ENCODE measurements around the gene PCCA. TPM values are rescaled to one million over a fixed set of nuclear protein-coding genes. Genes with fewer than 3 reads are reported as not detected.

PCCA gene
- total RNA-seq, 1 experiment from 2014 or later: 8.9 TPM

- intact Hi-C loops (cut with micrococcal nuclease; ENCODE audit: unreplicated experiment): no loop called here
- Mint-ChIP-seq H3K4me1 (ENCODE audit: low read depth, unreplicated experiment) (no peaks in the 10 kb centered on the region), H3K36me3 (ENCODE audit: insufficient read depth, unreplicated experiment) (no peaks in the 10 kb centered on the region), H3K4me3 (ENCODE audit: low read depth, unreplicated experiment) (no peak overlapping the region), H3K9me3 (ENCODE audit: low read depth, unreplicated experiment) (no peaks in the 10 kb centered on the region), H3K27ac (ENCODE audit: unreplicated experiment) (no peak overlapping the region), H3K27me3 (ENCODE audit: unreplicated experiment) (no peaks in the 10 kb centered on the region)
- no peak for TF ChIP-seq CTCF (IDR thresholded peaks at IDR 0.05; ENCODE audit: unreplicated experiment)
- BruUV-seq (replicated peaks): no TSS peak
- CTCF ChIA-PET: interaction anchor here (0.6 kb wide), 1 partner anchor 92 kb away, joined by 3 read pairs; no protein-coding TSS in a partner anchor
- DNase-seq: no peak
Measured at GRCh38 chr13:100508455-100508854, 419.6 kb downstream of the PCCA start.

- H3K4me3 Mint-ChIP-seq (ENCODE audit: low read depth, unreplicated experiment): no peak overlapping the region
- intact Hi-C loops (cut with micrococcal nuclease; ENCODE audit: unreplicated experiment): no loop called here
- no peaks in the 10 kb centered on the region for H3K27me3 Mint-ChIP-seq (ENCODE audit: unreplicated experiment)
- no peaks in the 10 kb centered on the region for H3K36me3 Mint-ChIP-seq (ENCODE audit: insufficient read depth, unreplicated experiment)
- CTCF ChIA-PET: no interaction called here
- H3K9me3 Mint-ChIP-seq (ENCODE audit: low read depth, unreplicated experiment): no peaks in the 10 kb centered on the region
- no peak for DNase-seq
- H3K27ac Mint-ChIP-seq (ENCODE audit: unreplicated experiment): no peak overlapping the region
- no TSS peak for BruUV-seq (replicated peaks)
- H3K4me1 Mint-ChIP-seq (ENCODE audit: low read depth, unreplicated experiment): no peaks in the 10 kb centered on the region
- no peak for TF ChIP-seq CTCF (IDR thresholded peaks at IDR 0.05; ENCODE audit: unreplicated experiment)
Measured at GRCh38 chr13:100508996-100509395, 420.1 kb downstream of the PCCA start.

- Mint-ChIP-seq H3K4me1 (ENCODE audit: low read depth, unreplicated experiment) (no peaks in the 10 kb centered on the region), H3K27me3 (ENCODE audit: unreplicated experiment) (no peaks in the 10 kb centered on the region), H3K9me3 (ENCODE audit: low read depth, unreplicated experiment) (no peaks in the 10 kb centered on the region), H3K4me3 (ENCODE audit: low read depth, unreplicated experiment) (no peak overlapping the region), H3K27ac (ENCODE audit: unreplicated experiment) (no peak overlapping the region), H3K36me3 (ENCODE audit: insufficient read depth, unreplicated experiment) (no peaks in the 10 kb centered on the region)
- CTCF ChIA-PET: no interaction called here
- TF ChIP-seq CTCF (IDR thresholded peaks at IDR 0.05; ENCODE audit: unreplicated experiment): no peak
- BruUV-seq (replicated peaks): no TSS peak
- intact Hi-C loops (cut with micrococcal nuclease; ENCODE audit: unreplicated experiment): loop anchor here (10.0 kb wide), 1 partner anchor 856 kb away; no protein-coding TSS in a partner anchor
- DNase-seq: no peak
Measured at GRCh38 chr13:100510208-100510957, 421.5 kb downstream of the PCCA start.

- Mint-ChIP-seq H3K36me3 (ENCODE audit: insufficient read depth, unreplicated experiment) (no peaks in the 10 kb centered on the region), H3K9me3 (ENCODE audit: low read depth, unreplicated experiment) (no peaks in the 10 kb centered on the region), H3K27ac (ENCODE audit: unreplicated experiment) (no peak overlapping the region), H3K4me3 (ENCODE audit: low read depth, unreplicated experiment) (no peak overlapping the region), H3K4me1 (ENCODE audit: low read depth, unreplicated experiment) (no peaks in the 10 kb centered on the region), H3K27me3 (ENCODE audit: unreplicated experiment) (no peaks in the 10 kb centered on the region)
- CTCF ChIA-PET: no interaction called here
- DNase-seq: no peak
- TF ChIP-seq CTCF (IDR thresholded peaks at IDR 0.05; ENCODE audit: unreplicated experiment): no peak
- BruUV-seq (replicated peaks): no TSS peak
- intact Hi-C loops (cut with micrococcal nuclease; ENCODE audit: unreplicated experiment): loop anchor here (10.0 kb wide), 1 partner anchor 857 kb away; no protein-coding TSS in a partner anchor
Measured at GRCh38 chr13:100511466-100511865, 422.6 kb downstream of the PCCA start.
